ENCODE data around the gene FOXP1.
"Not testable (repeated sequence)": the region's sequence is repeated elsewhere in the genome, so short reads cannot be mapped to it uniquely, and the experiment has no call there.

The FOXP1 gene

GRCh38 chr3:70994644-70995043 is 588.9 kb downstream of the FOXP1 start:
- DNase-seq: no peak

- no peak for DNase-seq
Observed at GRCh38 chr3:70992562-70993204, 590.8 kb downstream of the FOXP1 start.

- no peak for DNase-seq
Observed at GRCh38 chr3:70992131-70992530, 591.4 kb downstream of the FOXP1 start.

- no peak for DNase-seq
Observed at GRCh38 chr3:70990723-70991122, 592.8 kb downstream of the FOXP1 start.

- no peak for DNase-seq
Observed at GRCh38 chr3:70990185-70990584, 593.3 kb downstream of the FOXP1 start.

- no peak for DNase-seq
Observed at GRCh38 chr3:70989174-70989573, 594.4 kb downstream of the FOXP1 start.

GRCh38 chr3:70988111-70988510 is 595.4 kb downstream of the FOXP1 start:
- no peak for DNase-seq

GRCh38 chr3:70985572-70985971 is 598.0 kb downstream of the FOXP1 start:
- no peak for DNase-seq

- no peak for DNase-seq
Observed at GRCh38 chr3:70984776-70985482, 598.6 kb downstream of the FOXP1 start.

GRCh38 chr3:70982700-70983140 is 600.8 kb downstream of the FOXP1 start:
- peak in 7 of 14 donors; percentile 12 to 43 (median 28) for DNase-seq

- DNase-seq: no peak
Observed at GRCh38 chr3:70982284-70982683, 601.2 kb downstream of the FOXP1 start.

GRCh38 chr3:70981231-70981880 is 602.2 kb downstream of the FOXP1 start:
- DNase-seq: no peak

GRCh38 chr3:70980646-70981170 is 602.8 kb downstream of the FOXP1 start:
- no peak for DNase-seq

GRCh38 chr3:70979983-70980645 is 603.4 kb downstream of the FOXP1 start:
- DNase-seq: no peak

GRCh38 chr3:70977712-70978111 is 605.8 kb downstream of the FOXP1 start:
- no peak for DNase-seq

GRCh38 chr3:70975981-70976380 is 607.5 kb downstream of the FOXP1 start:
- not testable (repeated sequence) for DNase-seq

- no peak for DNase-seq
Observed at GRCh38 chr3:70974747-70975146, 608.8 kb downstream of the FOXP1 start.

GRCh38 chr3:70973558-70973957 is 610.0 kb downstream of the FOXP1 start:
- DNase-seq: no peak

- DNase-seq: no peak
Observed at GRCh38 chr3:70972855-70973254, 610.7 kb downstream of the FOXP1 start.

- no peak for DNase-seq
Observed at GRCh38 chr3:70970952-70971351, 612.6 kb downstream of the FOXP1 start.

GRCh38 chr3:70970171-70970570 is 613.4 kb downstream of the FOXP1 start:
- no peak for DNase-seq

GRCh38 chr3:70963431-70964275 is 619.9 kb downstream of the FOXP1 start:
- no peak for DNase-seq
